ENCODE measurements around the gene RAP2A.
A peak's percentile ranks its signal among the peaks of the same experiment; 100 is the strongest.

Gene RAP2A

GRCh38 chr13:97423300-97424045, 10.5 kb upstream of the RAP2A start:
- peak; percentile 37 for DNase-seq

DNA sequence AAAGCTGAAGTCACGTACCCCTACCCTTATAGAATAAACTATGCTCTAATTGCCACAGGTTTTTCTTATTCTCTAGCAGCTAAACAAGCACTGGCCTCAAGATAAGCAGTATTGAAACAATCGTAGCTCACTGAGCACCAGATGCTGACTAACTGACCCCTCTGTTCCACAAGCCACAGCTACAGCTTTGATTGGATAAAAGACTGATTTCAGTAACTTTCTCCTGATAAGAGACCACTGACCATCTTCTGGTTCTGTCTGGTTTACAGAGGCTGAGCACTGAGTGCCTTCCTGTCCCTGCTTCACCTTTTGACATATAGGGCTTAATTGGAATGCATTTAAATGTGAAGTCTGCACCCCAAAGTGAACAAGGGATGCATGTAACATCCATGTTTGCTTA, 8.4 kb upstream of the RAP2A start:
- no peak for DNase-seq

GRCh38 chr13:97426695-97427094, 7.3 kb upstream of the RAP2A start:
- no peak for DNase-seq

- DNase-seq: peak; percentile 72
Observed at GRCh38 chr13:97429681-97430081, 4.3 kb upstream of the RAP2A start.

GRCh38 chr13:97430296-97430695, 3.7 kb upstream of the RAP2A start:
- no peak for DNase-seq

DNA sequence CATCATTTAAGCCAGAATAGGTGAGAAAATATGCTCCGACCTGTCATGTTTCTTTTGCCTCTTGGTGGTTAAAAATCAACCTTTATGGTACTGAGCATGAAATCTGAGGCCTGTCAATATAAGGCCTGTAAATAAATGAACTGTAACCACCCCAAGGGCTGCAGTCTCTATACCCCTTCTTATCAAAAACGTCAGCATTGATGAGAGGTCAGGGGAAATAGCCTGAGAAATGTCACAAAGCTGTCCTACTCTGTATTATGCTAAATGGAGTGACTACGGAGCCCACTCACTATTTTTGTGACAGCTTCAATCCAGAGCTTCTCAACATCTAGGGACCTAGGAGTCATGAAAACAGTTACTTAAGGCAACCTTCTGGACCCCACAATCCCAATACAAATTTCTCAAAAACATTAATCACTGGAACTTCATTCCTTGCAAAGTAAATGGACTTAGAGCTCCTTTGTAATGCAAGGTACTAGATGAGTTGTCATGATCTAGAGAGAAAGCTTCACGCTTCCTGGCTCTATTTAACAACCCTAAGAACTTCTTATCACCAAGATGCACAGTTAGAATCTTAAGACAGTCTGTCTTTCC, 2.7 kb upstream of the RAP2A start:
- DNase-seq: no peak

- peak; percentile 62 for DNase-seq
Observed at GRCh38 chr13:97432232-97432916, 1.6 kb upstream of the RAP2A start.

GRCh38 chr13:97432917-97433726, 847 bp upstream of the RAP2A start:
- DNase-seq: peak; percentile 100

DNA sequence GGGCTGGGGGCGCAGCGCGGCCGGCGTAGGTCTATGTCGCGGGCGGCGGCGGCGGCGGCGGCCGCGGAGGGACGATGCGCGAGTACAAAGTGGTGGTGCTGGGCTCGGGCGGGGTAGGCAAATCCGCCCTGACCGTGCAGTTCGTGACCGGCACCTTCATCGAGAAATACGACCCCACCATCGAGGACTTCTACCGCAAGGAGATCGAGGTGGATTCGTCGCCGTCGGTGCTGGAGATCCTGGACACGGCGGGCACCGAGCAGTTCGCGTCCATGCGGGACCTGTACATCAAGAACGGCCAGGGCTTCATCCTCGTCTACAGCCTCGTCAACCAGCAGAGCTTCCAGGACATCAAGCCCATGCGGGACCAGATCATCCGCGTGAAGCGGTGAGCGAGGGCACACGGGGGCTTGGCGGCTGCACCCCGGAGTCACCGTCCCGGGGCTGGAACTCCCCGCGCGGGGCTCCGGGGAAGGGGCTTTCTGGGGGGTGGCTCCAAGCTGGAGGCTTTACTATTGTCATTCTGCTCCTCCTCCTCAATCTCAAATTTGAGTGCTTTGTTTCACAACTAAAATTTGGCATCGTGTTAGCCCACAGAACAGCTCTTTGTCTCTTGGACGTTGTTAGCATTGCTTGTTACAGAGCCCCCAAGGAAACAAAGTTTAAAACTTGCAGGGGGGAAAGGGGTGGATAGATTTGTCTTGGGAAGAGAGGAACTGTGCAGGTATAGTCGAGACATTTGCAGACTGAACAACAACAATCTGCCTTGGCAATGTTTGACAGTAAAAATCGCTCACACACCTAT, 630 bp downstream of the RAP2A start:
- DNase-seq: peak; percentile 30

GRCh38 chr13:97435323-97435722, 1.4 kb downstream of the RAP2A start:
- no peak for DNase-seq

GRCh38 chr13:97435794-97436193, 1.8 kb downstream of the RAP2A start:
- no peak for DNase-seq

DNA sequence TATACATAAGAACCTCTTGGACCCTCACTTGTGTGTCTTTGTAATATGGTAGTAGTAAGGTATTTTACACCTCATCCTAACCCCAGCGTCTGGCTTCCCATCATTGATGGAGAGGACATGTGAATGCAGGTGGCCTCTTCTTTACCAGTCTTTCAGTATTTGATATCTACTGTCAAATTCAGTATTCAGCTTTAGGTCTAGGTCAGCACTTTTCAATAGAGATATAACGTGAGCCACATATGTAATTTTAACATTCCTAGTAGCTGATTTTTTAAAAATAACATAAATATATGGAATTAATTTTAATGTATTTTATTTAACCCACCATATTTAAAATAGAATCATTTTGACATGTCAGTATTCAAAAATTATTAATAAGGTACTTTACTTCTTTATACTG, 2.9 kb downstream of the RAP2A start:
- no peak for DNase-seq

- no peak for DNase-seq
Observed at GRCh38 chr13:97437729-97438128, 3.8 kb downstream of the RAP2A start.

DNA sequence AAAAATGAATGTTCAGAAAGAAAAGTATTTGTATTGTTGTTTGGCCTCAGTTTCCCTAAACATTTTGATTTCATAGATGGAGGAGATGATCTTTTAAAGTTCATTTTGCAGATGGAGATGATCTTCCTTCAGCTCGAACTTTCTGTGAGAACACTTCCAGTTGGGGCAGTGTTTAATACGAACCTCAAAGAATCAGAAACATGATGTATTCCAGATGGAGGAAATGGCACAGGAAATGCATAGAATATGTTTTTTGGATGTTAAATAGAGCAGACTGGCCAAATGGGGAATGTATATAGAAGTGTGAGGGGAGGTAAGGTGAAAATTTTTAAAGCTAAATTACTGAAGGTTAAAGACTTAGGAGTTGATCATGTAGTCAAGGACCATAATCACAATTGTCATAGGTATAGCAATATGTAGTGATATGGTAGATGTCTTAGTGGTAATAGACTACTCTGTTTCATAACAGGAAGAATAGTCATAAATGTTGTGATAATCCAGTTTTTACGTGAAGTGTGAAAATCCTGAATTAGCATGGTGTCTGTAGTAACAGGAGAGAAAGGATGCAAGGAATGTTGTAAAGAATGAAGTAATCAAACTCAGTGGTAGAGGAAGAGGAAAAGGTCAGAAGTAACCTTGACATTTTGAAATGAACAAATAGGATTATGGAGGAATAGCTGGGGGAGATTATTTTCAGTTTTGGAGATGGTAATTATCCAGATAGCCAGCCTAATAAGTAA, 5.1 kb downstream of the RAP2A start:
- no peak for DNase-seq

DNA sequence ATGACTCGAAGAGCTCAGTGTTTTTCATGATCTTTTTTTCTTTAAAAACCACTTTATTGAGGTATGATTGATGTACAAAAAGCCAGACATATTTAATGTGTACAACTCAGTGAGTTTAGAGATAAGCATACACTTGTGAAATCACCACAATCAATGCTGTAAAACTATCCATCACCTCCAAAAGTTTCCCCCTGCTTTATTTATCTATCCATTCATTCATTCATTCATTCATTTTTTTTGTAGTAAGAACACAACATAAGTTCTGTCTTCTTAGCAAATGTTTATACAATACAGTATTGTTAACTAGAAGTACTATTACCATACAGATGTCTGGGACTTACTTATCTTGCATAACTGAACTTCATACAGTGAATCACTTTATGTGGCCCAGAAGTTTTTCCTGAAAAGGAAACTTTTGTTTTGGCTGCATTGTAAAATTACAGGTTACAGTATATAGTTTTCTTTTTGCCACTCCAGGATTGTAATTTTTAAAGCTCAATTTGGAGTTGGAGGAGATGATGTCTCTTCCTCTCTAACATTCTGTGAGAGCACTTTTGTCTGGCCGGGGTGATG, 6.7 kb downstream of the RAP2A start:
- no peak for DNase-seq

- no peak for DNase-seq
Observed at GRCh38 chr13:97441368-97441767, 7.4 kb downstream of the RAP2A start.

DNA sequence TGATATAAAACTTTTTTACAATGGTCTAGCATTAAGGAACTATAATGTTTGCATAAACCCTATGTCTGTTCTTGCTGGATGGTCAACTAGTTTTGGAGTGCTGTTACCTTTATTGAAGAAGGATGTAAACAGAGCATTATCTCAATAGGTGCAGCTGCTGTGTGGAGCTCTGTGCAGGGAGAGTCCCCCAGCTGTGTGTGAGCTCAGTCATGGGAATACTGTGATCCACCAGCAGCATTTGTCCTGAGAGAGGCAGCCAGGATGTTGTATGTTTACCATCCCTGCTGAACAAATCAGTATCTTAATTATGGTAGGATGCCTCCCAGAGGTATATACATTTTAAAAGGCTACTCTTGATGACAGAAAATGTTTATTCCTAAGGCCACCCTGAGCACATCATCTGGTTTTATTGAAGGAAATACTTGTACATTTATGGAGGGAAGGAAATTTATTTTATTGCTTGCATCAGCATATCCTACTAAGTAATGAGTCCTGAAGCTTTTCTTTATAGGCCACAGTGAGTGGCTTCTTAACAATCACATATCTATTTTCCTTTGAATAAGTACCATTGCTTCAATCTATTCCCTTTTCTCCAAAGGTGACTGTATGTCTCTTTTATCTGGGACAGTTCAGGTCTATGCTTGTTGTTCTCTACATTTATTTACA, 11.7 kb downstream of the RAP2A start:
- DNase-seq: no peak

DNA sequence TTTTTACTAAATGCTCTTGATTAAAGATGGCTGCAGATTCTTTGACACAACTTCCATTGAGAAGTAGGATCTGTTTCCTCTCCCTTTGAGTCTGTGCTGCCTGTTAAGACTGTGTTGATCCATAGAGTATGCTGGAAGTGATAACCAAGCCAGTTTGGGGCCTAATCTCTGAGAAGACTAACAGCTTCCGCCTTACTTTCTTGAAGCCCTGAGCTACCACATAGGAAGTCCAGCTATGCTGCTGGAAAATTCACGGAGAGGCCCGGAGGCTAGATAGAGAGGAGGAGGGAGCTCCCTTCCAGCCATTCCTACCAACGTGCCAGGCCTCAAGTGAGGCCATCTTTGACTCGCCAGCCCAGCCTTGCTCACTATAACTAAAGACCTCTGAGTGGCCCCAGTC, 12.5 kb downstream of the RAP2A start:
- DNase-seq: no peak

GRCh38 chr13:97448503-97449251, 14.7 kb downstream of the RAP2A start:
- no peak for DNase-seq

- DNase-seq: no peak
Observed at GRCh38 chr13:97454699-97455098, 20.7 kb downstream of the RAP2A start.
